HG03342 (cell line): ENCODE data around the gene RAB3GAP1.

ENCODE experiments used
- ATAC-seq: cut with Tn5 transposase; IDR thresholded peaks from one replicate; pipeline ENCODE4 v1.9.1; 2021; ENCODE audit warnings: mild to moderate bottlenecking, moderate library complexity; ENCODE audit not compliant: unreplicated experiment

RAB3GAP1 gene

DNA sequence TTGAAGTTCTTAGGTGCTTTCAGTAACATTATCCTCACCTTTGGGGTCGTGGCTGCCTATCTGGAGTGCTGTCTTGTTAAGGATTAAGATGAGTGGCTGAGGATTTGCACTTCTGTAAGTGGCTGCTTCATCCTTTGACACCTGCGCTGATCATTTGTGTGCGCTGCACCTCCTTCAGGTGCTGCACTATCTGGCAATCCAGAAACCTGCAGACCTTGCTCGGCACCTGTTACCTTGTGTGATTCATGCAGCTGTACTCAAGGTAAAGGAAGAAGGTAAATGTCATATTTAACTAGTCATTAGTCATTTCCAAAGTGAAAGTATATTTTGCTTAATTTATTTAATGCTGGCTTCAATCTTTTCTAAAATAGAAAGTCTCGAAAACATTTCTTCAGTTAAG is 110.3 kb downstream of the RAB3GAP1 start:
- ATAC-seq = no peak

DNA sequence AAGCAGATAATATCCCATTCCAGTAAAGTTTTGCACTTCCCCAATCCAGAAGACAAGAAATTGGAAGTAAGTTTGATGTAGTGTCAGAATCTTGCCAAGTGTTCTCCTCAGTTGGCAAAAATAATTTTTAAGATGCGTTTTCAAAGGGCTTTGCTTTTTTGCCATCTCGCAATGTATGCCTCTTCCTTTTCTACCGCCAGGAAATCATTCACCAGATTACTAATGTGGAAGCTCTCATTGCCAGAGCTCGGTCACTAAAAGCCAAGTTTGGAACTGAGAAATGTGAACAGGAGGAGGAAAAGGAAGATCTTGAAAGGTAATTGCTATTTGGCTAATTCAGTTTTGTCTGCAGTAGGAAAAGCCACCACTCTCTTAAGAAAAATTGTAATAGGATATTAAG is 110.7 kb downstream of the RAB3GAP1 start:
- no peak for ATAC-seq

DNA sequence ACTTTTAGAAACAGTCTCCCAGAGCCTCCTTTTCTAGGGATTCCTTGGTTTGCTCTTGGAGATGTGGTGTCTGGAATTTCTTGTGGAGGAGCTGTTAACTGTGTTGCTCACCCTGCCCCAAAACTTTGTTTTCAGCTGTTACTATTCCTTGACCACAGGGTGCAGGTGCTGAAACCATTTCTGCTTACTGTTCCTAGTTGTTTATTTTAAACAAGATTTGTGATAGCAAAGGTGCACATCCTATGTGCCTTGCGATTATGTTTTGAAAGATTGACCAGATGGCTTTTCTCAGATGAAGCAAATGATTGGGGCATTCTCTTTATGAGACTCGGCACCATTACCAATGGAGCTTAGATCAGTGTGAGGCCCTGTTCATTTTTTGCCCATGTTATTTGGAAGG is 111.2 kb downstream of the RAB3GAP1 start:
- ATAC-seq = no peak

DNA sequence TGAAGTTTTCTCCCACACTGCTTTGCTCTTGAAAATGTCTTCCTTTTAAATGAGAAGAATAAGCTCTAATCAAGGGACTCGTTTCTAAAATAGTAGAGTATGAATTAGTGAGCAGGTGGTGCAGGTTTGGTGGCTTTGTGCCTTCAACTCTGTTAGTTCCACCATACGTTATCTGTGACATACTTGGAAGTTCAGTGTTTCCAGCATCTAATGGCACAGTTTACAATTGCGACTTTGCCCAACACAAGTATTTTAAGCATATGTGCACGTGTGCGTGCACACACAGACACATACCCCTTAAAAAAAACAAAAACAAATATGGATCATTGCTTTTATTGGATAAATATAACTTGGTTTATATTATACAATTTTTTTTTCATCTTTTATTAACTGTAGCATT is 111.8 kb downstream of the RAB3GAP1 start:
- no peak for ATAC-seq

DNA sequence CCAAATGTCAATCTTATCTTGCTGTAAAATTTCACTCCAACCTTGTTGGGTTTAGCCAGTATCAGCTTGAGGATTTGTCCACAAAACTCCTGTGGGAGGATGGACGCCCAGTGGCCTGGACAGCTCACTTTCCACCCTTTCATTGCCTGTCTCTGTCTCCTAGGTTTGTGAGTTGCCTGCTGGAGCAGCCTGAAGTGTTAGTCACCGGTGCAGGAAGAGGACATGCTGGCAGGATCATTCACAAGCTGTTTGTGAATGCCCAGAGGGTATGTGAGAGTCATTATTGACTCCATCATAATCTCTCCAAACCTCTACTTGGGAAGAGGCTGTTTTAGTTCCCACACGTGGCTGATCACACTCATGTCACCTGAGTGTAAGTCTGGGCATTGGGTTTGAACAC is 112.3 kb downstream of the RAB3GAP1 start:
- no peak for ATAC-seq

DNA sequence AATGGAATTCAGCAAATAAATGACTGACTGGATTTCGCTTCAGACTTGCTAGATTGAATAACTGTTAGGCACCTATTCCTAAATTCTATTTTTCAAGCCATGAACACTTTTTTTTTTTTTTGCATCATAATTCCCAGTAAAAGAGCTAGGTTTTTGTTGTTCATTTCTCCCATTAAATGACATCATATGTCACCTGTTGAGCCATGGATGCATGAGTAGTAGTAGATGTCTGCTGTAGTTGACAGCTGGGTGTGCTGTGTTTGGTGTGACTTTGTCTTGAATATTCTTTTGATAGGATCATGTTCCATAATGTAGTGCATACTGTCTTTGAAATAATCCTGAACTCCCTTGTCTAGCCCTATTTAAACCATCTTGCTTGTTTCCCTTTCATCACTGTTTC is 115.2 kb downstream of the RAB3GAP1 start:
- ATAC-seq = no peak

DNA sequence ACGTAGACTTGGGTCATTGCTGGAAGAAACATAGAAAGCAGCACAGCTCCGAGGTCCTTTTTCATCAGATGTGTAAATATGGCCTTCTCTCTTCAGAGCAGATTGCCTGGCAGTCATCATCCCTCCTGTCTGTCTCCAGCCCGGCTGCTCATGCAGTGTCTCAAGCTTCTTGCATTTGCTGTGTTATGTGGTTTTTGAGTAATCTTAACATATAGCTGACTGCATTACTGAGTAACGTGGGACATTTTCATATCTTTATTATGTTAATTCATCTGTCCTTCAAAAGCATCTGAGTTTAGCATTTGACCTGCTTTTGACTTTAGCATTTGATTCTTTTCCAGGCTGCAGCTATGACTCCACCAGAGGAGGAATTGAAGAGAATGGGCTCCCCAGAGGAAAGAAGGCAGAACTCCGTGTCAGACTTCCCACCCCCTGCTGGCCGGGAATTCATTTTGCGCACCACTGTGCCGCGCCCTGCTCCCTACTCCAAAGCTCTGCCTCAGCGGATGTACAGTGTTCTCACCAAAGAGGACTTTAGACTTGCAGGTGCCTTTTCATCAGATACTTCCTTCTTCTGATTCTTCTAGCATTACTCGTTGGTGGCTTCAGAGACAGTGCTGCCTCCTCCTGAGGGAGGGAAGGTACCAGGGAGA is 116.2 kb downstream of the RAB3GAP1 start:
- ATAC-seq = no peak

DNA sequence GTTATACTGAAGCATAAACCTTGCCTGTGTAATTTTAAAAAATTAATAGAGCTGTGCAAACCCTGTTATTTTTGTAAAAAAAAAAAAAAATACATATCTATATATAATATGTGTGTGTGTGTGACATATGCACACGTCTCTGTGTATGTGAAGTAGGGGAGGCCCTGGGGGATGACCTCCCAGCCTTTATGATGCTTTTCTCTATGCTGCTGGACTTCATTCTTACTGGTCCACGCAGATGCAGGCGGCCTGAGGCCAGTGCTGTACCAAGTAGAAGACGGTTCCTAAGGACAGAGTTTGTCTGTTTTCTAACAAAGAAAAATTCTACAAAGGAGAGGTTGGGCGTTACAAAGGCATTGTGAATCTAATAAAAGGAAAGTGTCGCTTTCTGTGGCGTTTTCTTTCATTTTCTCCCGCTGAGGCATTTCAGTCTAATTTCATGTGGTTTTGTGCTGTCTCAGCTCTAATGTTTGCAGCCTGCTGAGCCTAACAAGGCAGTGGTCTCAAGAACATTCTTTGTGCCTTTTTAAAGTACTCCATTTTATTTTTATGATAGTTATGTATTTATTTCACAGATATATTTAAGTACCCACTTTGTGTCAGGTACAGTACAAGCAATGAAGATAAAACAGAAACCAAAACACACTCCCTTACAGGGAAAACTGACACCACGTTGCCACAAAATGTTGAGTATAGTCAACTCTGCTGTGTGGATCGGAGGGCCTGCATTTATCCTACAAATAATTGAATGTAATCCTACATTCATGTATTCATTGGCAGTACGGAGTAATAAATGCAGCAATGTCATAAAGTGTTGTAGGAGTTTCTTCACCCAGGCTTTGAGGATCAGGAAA is 118.0 kb downstream of the RAB3GAP1 start:
- no peak for ATAC-seq

DNA sequence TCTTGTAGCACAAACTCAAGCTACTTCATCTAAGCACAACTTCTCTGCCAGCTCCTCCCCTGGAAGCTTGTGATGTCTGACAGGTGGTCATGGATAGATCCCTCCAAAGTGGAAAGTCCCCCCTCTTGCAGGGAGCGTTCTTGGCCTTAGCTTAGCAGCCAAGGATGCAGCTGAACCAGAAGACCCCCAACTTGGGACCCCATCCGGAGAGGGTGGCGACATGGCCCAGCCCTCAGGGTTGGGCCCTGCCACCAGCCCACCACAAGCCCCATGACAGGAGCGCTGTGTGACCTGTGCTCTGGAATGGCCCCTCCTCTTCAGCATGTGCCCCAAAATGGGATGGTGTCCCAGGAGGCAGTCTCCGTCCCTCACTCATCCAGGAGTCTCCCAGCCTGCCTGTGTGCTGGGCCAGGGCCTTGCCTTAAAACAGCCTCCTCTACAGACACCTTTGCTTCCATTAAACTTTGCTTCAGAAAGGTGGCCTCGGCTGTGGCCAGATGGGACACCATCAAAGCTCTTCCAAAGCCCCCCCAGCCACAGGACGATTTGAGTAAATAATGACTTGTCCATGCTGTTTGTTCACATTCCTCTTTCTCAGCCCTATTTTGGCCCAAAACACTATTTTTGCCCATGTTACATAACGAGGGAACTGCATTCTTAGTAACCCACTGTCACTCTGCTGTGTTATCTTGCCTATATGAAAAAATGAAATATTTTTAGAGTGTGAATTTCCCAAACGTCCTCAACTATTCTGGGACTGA is 122.1 kb downstream of the RAB3GAP1 start:
- ATAC-seq = no peak

DNA sequence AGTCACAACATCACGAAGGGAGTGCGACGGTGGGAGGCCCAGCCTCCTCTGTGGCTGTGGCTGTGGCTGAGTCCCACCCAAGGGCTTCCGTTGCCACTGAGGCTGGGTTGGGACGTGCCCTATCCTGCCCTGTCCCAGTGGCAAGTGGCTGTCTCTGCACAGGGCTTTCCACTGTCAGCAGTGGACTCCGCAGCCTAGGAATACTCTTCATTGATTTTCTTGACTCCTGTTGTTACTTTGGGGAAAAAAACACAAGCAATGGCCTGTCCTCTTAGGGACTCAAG is 122.7 kb downstream of the RAB3GAP1 start:
- ATAC-seq = no peak

DNA sequence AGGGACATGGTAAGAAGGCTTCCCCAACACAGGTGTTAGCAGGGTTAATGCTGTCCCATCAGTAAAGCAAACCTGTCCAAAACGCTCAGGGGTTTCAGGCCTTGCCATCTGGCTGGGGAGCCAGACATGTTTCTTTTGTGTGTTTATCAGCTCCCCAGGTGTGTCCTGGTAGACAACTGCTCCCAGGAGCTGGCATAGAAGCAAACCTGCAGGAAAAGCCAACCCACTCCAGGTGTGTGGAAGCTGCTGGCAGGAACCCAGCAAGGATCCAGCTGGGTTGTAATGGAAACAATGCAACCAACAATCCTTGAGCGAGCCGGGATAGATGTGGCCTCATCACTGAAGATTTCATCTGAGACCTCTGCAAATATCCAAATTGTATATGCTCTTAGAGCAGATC is 123.1 kb downstream of the RAB3GAP1 start:
- no peak for ATAC-seq

DNA sequence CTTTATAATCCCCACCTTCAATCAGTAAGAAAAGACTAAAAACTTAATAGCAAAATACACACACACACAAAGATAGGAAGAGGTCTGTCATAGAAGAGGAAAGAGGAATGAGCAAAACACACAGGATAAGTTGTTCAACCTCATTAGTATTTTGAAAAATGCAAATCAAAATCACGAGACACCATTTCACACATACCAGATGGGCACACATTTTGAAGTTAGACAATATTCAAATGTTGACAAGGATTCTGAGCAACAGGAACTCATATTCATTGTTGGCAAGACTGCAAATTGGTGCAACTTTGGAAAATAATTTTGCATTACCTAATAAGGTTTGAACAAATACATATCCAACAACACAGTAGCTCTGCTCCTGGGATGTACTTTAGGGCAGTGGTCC is 127.6 kb downstream of the RAB3GAP1 start:
- ATAC-seq = no peak

DNA sequence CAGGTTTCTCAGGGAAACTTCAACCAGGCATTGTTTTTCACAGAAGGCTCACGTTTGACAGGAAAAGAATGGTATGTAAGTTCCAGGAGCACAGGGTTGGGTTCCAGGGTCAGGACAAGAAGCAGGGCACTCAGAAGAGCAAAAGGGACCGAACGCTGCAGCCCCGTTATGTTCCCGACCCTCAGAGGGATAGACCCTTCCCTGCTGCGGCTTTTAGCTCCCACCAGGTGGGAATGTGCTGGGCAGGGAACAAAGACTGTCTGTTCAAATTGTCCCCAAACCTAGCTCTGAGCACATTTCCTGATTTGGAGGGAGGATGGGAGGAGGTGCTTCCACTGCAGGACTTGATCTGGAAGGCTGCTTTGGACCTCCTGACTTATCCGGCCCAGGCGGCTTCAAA is 130.1 kb downstream of the RAB3GAP1 start:
- ATAC-seq = no peak

DNA sequence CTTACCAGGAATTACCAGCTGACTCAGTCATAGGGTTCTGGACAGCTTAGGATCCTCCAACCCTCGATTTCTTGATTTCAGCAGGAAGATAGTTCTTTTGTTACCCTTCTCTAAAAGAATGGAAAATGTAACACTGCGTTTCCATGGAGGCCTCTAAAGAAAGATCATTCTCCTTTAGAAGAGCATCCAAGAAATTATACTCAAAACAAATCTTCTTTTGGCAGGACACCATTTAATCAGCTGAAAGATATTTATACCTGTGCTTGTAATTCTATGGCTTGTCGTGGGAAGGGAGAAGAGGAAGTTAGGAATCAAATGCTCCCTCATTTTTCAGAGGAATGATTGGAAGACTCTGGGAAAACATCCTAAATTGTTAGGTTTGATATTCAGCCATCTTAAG is 130.5 kb downstream of the RAB3GAP1 start:
- ATAC-seq = no peak

DNA sequence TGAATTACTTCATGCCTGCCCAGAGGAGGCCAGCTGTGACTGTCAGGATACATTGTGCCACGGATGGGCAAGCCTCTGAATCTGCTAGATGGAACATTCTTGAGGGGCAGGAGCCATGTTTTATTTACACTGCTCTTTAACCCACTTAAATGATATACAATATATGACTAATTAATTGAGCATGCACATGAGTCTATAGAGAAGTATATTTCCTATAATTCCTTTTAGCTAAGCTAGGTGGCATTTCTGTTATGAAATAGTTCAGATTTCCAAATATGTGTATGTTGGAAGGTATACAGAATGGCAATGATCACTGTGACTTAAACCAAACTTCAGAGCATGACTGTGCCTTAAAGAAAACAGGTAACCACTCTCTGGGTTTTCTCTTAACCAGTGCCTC is 131.7 kb downstream of the RAB3GAP1 start:
- no peak for ATAC-seq

DNA sequence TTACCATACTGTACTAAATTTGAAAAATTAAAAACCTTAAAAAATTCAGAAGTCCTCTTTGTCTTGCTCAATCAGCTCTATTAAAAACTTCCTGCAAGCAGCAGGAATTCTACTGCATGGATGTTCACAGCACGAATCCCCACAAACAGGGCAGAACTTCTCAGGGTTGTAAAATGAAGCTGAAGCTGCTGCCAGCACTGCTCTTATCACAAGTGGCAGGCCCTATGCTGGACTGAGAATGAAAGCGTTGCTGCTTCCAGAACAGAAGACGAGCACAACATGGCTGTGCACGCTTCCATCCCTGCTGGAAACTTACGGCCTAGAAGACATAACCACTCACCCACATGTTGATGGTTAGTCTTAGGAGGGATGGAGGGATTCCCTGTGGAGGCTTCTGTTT is 134.0 kb downstream of the RAB3GAP1 start:
- ATAC-seq = no peak

DNA sequence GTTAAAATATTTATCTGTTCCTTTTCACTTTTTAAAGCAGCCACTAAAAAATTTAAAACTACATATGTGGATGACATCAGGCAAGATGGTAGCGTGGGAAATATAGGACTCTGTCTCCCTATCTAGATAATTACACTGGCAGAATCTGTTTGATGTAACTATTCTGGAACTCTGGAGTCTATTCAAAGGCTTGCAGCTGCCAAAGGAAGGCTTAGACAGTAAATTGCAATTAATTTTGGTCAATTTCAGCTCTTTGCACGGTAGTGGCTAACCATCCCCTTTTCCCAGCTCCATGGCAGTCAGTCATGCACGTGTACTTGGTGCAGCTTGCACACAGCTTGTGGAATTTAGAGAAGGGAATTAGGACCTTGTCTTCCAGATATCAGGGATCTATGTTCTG is 135.2 kb downstream of the RAB3GAP1 start:
- no peak for ATAC-seq

DNA sequence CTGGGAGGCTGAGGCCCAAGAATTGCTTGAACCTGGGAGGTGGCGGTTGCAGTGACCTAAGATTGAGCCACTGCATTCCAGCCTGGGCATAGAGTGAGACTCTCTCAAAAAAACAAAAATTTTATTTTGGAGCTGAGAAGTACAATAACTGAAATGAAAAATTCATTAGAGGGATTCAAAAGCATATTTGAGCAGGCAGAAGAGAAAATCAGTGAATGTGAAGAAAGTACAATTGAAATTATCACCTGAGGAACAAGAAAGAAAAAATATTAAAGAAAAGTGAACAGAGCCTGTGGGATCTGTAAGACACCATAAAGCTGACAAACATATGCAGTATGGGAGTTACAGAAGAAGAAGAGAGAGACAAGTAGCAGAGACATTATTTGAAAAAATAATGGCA is 137.1 kb downstream of the RAB3GAP1 start:
- ATAC-seq = no peak

DNA sequence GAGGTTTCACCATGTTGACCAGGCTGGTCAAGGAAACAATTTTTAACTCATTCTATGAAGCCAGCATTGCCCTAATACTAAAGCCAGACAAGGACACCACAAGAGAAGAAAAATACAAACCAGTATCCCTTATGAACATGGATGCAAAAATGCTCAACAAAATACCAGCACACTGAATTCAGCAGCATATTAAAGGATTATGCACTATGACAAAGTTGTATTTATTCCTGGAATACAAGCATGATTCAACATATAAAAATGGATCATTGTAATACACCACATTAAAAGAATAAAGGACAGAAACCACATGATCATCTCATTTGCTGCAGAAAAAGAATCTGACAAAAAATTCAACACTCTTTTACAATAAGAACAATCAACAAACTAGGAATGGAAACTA is 138.7 kb downstream of the RAB3GAP1 start:
- no peak for ATAC-seq

DNA sequence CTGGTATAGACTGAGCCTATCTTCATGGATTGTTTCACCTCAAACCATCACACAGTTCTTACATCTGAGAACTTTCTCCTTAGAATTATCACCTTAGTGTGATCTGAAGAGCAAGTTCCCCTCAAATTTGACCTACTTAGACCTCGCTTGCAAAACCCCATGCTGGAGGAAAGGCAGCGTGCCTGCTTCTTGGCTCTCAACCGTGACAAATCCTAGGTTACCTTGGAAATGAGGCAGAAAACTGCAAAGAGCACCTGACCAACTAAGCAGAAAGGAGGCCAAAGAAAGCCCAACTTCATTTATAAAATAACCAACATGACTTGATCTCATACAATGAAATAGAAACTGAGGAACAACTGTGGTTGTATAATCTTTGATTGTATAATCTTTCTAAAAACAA is 146.4 kb downstream of the RAB3GAP1 start:
- ATAC-seq = no peak

DNA sequence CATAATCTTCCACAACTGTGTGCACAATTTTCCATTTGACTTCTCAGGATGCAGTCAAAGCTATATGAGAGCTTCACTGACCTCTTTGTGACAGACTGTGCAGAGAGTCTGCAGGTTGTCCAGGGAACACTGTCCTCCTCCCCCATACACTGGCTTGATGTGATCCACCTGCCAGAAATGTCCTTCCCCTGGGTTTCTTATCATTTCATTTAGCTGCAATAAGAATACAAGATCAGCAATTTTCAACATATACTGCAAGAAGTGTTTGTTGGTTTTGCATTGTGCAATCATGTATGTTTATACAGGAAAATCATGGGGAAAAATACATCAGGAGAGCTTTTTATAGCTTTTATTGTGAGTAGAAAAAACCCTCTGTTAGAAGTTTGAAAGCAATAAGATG is 150.7 kb downstream of the RAB3GAP1 start:
- ATAC-seq = no peak

DNA sequence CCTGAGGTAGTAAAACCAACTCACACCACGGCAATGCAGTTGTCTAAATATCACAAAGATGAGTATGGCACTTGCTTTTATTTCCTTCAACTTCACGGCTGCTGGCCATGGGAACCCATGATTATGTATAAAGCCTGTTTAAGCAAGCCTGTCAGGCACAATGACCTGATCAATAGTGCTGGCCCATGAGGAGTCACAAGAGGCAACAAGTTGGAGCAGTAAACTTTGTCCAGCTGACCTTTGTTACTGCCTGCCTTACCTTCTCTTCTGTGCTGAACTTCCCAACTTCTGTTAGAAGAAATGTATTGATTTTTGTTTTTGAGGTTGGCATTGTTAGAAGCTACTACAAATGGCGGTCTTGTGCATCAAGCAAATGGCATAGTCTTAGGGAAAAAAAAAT is 151.9 kb downstream of the RAB3GAP1 start:
- ATAC-seq = no peak
